Measurements from ENCODE around the gene RUSC1. TPM values are rescaled to one million over a fixed set of nuclear protein-coding genes. Genes with fewer than 3 reads are reported as not detected.

RUSC1 gene
- total and polyA plus RNA-seq, 2 of the 8 experiments (the other 6 are each of a cell fraction or from before 2014, with no cell fraction given) = 54.6 to 90.4 TPM

DNA sequence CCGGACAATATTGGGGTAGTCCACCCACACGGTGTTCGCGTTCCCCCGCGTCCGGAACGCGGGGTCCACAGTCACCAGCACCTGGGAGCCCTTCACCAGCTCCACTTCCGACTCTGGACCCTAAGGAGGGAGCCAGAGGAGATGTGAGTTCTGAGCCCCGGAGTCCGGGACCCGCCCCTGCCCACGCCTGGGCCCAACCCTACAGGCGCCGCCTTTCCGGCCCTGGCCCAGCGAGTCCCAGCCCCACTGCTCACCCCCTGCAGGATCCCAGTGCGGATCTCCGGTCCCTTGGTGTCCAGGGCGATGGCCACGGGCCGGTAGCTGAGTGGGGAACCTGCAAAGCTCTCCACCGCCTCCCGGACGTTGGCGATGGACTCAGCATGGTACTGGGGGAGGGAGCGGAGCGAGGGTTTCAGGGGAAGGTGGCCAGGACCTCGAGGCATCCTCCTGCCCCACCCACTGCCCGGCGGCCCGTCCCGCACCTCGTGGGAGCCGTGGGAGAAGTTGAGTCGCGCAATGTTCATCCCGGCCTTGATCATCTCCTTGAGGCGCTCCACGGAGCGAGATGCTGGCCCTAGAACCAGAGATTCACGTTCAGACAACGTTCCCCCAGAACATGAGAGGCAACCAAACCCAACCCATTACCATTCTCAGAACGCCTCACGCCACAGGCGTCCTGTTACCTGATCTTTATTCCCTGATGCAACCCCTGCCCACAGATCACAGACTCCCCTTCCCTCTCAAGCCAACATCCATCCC, 25.3 kb upstream of the RUSC1 start (continued):
- TF ChIP-seq MAFK (IDR thresholded peaks at IDR 0.05; ENCODE audit: low read depth, low read length) (no peak), NANOG (IDR thresholded peaks at IDR 0.05; ENCODE audit: insufficient read depth, low read depth, low read length, poor library complexity, severe bottlenecking) (no peak), YY1 (IDR thresholded peaks at IDR 0.05; ENCODE audit: low read depth, low read length) (0 out of 2 replicates have a peak, but pooled peaks have one; percentile 51), GABPA (IDR thresholded peaks at IDR 0.05; ENCODE audit: borderline replicate concordance, insufficient read depth, low read length) (no peak), RAD21 (IDR thresholded peaks at IDR 0.05 in 1 of 2, conservative IDR thresholded peaks at IDR 0.05 in 1 of 2; ENCODE audit: low read depth in 2 of 2, low read length in 2 of 2) (no peak), SRF (IDR thresholded peaks at IDR 0.05; ENCODE audit: low read depth, low read length) (no peak), CHD1 (IDR thresholded peaks at IDR 0.05; ENCODE audit: low read depth, low read length) (no peak), SIN3A (conservative IDR thresholded peaks at IDR 0.05 in 1 of 2, IDR thresholded peaks at IDR 0.05 in 1 of 2; ENCODE audit: low read depth in 1 of 2, low read length in 2 of 2) (peak in 1 of 2 experiments; percentile 47; a peak in 1 of 4 replicates), POLR2AphosphoS5 (IDR thresholded peaks at IDR 0.05; ENCODE audit: low read depth, low read length) (no peak), TAF7 (optimal IDR thresholded peaks at IDR 0.05; ENCODE audit: borderline replicate concordance, low read depth, low read length) (no peak), FOSL1 (IDR thresholded peaks at IDR 0.05; ENCODE audit: insufficient read depth, low read depth, low read length) (no peak), TAF1 (IDR thresholded peaks at IDR 0.05; ENCODE audit: low read depth, low read length) (no peak; the same call in 1 of the 2 replicates), KDM1A (IDR thresholded peaks at IDR 0.05; ENCODE audit: borderline replicate concordance, low read length) (no peak; the same call in 1 of the 2 replicates), ASH2L (IDR thresholded peaks at IDR 0.05; ENCODE audit: low read length) (peak; percentile 98), SP1 (IDR thresholded peaks at IDR 0.05; ENCODE audit: low read depth, low read length) (no peak)
- TF ChIP-seq, protein P1, sequence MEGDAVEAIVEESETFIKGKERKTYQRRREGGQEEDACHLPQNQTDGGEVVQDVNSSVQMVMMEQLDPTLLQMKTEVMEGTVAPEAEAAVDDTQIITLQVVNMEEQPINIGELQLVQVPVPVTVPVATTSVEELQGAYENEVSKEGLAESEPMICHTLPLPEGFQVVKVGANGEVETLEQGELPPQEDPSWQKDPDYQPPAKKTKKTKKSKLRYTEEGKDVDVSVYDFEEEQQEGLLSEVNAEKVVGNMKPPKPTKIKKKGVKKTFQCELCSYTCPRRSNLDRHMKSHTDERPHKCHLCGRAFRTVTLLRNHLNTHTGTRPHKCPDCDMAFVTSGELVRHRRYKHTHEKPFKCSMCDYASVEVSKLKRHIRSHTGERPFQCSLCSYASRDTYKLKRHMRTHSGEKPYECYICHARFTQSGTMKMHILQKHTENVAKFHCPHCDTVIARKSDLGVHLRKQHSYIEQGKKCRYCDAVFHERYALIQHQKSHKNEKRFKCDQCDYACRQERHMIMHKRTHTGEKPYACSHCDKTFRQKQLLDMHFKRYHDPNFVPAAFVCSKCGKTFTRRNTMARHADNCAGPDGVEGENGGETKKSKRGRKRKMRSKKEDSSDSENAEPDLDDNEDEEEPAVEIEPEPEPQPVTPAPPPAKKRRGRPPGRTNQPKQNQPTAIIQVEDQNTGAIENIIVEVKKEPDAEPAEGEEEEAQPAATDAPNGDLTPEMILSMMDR (IDR thresholded peaks at IDR 0.05; ENCODE audit: control extremely low read depth in 1 of 3, insufficient read depth in 1 of 3, low read depth in 1 of 3, low read length in 3 of 3) = no peak
- TF ChIP-seq, protein P2, sequence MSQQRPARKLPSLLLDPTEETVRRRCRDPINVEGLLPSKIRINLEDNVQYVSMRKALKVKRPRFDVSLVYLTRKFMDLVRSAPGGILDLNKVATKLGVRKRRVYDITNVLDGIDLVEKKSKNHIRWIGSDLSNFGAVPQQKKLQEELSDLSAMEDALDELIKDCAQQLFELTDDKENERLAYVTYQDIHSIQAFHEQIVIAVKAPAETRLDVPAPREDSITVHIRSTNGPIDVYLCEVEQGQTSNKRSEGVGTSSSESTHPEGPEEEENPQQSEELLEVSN (IDR thresholded peaks at IDR 0.05) = no peak; the same call in 1 of the 2 replicates
